CD4-positive, alpha-beta T cell treated with Interleukin-6 at 100 ng/mL for 8 hours (primary cell): ENCODE data around the gene TLR7.

Experiments
- DNase-seq: peaks from one replicate; pipeline ENCODE4 v3.0.0-alpha.2; 2020; ENCODE audit warnings: mixed read lengths, low spot score

The TLR7 gene

GRCh38 chrX:12866451-12867377 is at the start of gene TLR7:
Gene TLR7, plus strand, starts transcription at chrX:12867072. Its CDS starts 507 bp downstream, at chrX:12867579.
- no peak for DNase-seq

DNA sequence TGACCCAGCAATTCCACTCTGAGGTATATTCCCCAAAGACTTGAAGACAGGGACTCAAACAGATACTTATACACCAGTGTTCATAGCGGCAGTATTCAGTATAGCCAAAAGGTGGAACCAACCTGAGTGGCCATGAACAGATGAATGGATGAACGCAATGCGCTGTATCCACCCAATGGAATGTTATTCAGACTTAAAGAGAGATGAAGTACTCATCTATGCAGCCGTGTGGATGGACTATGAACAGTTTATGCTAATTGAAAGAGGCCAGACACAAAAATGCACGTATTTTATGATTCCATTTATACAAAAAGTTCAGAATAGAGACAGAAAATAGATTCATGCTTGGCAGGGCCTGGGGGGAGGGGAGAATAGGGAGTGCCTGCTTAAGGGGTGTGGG is 49.3 kb upstream of the TLR7 start:
- no peak for DNase-seq

GRCh38 chrX:12819222-12819621 is 47.6 kb upstream of the TLR7 start:
- DNase-seq = no peak

DNA sequence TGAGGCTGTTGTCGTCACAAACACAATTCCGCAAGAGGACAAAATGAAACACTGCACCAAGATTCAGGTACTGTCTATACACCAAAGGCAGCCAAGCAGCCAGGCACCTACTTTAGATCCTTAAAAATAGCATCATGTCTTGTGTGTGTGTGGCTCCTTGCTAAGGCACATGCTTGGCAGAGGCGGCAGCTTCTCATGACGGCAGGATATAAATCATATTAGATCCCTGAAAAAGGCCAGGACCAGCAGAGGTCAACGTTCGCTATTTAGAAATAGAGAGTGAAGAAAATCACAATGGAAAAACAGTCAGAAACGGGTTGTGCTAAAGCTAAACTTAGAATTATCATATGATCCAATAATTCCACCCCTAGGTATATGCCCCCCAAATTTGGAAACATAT is 46.1 kb upstream of the TLR7 start:
- no peak for DNase-seq

DNA sequence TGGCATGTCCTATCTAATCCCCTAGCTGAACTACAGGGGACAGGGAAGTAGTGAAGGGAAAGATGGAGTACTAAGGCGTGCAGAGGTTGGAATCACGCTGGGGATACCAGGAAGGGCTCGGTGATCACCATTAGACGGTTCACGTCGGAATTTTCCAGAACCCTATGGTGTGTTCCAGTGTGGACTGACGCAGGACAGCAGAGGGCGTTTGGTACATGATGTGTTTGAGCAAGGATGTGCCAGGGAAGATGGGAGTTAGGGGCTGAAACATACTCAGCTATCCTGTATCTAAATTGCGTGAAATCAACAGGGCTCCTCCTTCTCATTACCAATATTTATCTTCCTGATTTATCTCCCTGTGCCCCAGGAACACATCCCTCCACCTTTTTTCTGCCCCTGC is 41.9 kb upstream of the TLR7 start:
- no peak for DNase-seq

DNA sequence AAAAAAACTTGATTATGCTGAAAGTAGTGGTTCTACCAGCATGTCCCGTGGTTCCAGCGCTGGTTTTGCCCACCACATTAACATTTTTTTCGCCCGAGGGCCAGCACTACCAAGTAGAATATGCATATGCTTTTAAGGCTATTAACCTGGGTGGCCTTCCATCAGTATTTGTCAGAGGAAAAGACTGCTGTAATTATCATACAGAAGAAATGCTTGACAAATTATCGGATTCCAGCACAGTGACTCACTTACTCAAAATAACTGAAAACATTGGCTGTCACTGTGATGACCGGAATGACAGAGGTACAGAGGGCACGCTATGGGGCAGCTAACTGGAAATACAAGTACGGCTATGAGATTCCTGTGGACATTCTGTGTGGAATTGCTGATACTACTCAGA is 41.1 kb upstream of the TLR7 start:
- no peak for DNase-seq

DNA sequence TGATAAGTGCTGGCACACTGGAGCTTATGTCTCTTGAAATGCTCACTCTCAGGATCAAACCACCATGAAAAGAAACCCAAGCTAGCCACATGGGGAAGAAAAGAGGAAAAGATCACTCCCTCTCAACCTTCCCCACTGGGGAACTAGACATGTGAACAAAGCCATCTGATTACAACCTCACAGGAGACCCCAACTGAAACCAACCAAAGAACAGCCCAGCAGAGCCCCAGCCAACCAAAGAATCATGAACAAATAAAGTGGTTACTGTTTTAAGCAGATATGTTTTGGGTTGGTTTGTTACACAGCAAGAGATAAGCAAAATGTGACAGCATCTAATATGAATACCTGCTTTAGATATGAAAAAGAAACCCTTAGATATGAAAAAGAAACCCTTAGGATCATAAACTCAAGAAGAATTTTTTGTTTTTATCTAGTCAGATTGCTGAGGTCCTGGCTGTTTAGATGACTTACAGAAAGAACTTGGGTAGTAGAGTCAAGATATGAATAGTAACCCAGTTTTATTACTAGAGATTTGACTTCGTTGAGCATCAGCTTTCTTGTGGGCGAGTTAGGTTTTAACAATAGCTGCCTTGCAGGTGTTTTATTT is 23.7 kb upstream of the TLR7 start:
- no peak for DNase-seq

DNA sequence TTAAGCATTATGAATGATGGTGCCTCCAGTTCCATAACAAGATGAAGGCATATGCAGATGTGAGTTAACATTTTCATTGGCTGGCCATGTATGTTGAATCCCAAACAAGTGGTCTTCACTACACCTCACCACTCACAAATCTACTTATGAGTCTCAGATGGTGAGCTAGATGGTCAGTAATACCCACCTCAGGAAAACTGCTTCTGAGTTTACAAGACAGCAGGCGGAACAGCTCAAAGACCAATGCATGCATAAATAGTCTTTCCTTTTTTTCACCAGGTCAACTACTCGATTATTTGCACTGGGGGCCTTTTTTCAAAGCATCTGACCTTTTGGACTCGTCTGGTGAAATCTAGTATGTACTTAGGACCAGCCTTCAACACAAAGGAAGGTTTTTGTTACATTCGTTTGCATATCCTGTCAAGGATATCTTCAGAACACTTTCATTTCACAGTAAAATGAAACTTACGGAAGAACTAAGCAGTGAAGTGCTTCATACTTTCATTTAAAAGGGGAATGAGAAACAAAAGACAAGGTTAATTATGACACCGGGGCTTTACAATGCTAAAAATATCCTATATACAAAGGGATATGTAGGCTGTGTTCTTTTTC is 23.1 kb upstream of the TLR7 start:
- no peak for DNase-seq

DNA sequence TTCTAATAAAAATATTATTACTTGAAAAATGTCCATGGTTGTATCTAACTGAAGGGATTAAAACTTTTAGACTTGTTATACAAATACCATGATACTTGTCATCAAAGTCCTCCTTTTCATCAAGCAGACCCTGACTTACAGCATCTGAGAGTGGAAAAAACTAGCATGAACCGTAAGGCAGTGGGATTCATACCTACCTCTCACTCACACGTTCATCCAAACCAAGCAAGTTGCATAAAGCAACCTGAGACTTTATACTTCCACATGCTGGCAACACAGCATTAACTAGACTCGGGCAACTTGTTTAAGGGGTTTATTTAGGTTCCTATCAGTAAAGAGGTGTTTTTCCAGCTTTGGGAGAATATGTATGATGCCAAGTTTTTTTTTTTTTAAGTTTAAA is 22.6 kb upstream of the TLR7 start:
- no peak for DNase-seq

- no peak for DNase-seq
Observed at GRCh38 chrX:12865359-12865758, 1.5 kb upstream of the TLR7 start.

DNA sequence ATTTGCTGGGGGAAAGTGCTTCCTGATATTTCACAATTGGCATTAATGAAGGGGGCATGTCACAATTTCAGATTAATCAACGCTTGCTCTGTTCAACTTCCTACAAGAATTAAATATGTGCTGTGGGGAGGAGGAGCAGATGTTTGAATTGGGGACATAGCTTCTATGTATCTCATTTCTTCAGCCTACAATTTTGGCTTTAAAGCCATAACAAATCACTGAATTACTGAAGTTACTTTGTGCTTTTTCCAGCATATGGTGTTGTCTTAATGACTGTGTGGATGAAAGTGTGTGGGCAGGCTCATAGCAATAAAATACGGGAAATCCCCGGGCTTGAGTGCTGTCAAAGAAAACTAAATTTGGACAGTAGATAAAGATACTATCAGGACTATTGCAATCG is 813 bp downstream of the TLR7 start:
- DNase-seq = no peak

DNA sequence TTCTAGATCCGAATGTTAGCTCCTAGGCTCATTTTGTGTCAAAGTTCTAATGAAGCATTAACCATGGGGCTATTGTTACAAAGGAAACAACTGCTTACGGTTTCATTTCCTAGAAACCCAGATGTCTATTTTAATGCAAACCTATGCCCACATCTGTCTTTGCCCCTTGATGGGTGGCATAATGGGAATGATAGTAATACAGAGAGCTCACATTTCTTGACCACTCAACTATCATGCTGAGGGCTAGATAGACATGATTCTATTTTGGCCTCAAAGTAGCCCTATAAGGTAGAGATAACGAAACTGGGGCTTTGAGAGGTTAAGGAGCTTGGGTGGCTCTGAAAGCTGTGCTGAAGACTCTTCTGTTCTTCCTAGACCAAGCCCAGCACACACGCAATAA is 1.9 kb downstream of the TLR7 start:
- no peak for DNase-seq

GRCh38 chrX:12871257-12871656 is 4.4 kb downstream of the TLR7 start:
- DNase-seq = no peak

DNA sequence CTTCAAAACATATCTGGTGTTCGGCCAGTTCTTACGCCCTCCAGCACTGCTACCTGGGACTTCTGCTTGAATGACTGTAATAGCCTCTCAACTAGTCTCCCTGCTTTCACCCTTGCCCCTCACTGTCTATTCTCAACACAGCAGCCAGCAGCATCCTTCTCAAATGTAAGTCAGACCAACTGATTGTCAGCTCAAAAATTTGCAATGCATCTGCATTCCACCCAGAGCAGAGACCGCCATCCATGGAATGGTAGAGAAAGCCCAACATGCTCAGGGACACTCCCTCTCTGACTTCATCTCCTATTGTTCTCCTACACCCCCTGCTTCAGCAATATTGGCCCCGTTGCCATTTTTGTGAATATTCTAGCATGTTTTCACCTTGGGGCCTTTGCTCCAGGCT is 5.9 kb downstream of the TLR7 start:
- DNase-seq = no peak

- no peak for DNase-seq
Observed at GRCh38 chrX:12874581-12874980, 7.7 kb downstream of the TLR7 start.

DNA sequence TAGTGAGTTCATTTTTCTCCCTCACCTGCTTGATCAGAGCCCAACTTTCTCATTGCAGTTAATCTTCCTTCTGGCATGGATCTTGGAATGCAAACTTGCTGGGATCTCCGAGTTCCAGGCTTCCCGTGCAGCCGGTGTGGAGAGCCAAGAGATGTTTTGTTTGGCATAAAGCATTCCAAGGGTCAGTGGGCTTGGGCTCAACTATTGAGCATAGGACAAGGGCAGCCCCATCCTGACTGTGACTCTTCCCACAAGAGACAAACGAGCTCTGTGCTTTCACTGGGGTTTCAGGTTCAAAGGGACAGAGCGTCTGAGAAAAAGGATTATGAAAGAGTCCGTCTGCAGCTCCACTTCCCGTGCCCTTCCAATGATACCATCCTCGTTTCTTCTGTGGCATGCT is 10.5 kb downstream of the TLR7 start:
- DNase-seq = no peak

DNA sequence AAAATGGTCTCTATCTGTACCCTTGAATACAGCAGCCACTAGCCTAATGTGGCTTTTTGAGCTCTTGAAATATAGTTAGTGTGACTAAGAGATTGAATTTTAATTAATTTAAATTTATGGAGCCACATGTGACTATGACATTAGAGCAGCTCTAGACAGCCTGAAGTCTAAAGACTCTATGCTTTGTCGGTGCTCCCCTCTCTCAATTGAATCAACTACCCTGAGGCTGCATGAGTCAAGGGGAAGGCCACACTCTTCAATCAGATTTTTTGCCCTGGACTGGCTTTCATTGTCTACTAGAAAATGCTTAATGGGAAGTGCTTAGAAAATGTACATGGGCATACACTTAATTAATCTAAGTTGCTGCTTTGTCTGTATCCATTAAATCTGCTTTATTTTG is 11.7 kb downstream of the TLR7 start:
- DNase-seq = no peak

- no peak for DNase-seq
Observed at GRCh38 chrX:12881914-12882313, 15.0 kb downstream of the TLR7 start.

DNA sequence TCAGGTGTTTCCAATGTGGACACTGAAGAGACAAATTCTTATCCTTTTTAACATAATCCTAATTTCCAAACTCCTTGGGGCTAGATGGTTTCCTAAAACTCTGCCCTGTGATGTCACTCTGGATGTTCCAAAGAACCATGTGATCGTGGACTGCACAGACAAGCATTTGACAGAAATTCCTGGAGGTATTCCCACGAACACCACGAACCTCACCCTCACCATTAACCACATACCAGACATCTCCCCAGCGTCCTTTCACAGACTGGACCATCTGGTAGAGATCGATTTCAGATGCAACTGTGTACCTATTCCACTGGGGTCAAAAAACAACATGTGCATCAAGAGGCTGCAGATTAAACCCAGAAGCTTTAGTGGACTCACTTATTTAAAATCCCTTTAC is 18.6 kb downstream of the TLR7 start:
- DNase-seq = no peak

DNA sequence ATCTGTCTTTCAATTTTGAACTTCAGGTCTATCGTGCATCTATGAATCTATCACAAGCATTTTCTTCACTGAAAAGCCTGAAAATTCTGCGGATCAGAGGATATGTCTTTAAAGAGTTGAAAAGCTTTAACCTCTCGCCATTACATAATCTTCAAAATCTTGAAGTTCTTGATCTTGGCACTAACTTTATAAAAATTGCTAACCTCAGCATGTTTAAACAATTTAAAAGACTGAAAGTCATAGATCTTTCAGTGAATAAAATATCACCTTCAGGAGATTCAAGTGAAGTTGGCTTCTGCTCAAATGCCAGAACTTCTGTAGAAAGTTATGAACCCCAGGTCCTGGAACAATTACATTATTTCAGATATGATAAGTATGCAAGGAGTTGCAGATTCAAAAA is 19.7 kb downstream of the TLR7 start:
- DNase-seq = no peak

GRCh38 chrX:12887141-12887540 is 20.3 kb downstream of the TLR7 start:
- no peak for DNase-seq

DNA sequence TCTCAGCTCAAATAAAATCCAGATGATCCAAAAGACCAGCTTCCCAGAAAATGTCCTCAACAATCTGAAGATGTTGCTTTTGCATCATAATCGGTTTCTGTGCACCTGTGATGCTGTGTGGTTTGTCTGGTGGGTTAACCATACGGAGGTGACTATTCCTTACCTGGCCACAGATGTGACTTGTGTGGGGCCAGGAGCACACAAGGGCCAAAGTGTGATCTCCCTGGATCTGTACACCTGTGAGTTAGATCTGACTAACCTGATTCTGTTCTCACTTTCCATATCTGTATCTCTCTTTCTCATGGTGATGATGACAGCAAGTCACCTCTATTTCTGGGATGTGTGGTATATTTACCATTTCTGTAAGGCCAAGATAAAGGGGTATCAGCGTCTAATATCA is 20.9 kb downstream of the TLR7 start:
- DNase-seq = no peak

GRCh38 chrX:12890467-12890866 is 23.6 kb downstream of the TLR7 start:
- no peak for DNase-seq
